Activated CD8-positive, alpha-beta memory T cell treated with anti-CD3 and anti-CD28 coated beads, Interleukin-2, amount 50 U/mL, for 24 hours (primary cell): ENCODE measurements around the gene RAPGEF2.
"Not testable (repeated sequence)": the region's sequence is repeated elsewhere in the genome, so short reads cannot be mapped to it uniquely, and the experiment has no call there.

Experiments
- DNase-seq: peaks from one replicate; pipeline ENCODE4 v3.0.0-alpha.2; 2020; ENCODE audit errors: extremely low read depth

The RAPGEF2 gene

DNA sequence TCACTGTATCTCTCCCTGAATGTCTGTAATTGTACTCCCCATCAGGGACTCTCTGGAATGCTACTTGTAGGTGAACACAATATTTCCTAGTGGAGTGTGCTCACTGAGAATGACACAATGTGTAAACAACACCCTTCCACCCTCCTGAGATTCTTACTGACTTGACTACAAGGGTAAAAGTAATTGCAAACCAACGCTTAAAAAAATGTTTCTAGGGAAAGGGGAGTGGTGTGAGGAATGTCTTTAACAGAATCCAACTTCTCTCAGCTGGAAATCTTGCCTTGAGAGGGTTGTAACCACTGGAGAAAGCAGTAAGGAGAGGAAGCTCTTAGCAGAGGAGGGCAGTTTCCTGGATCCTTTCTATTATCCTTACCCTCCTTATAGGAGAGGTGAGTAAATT lies 5.1 kb upstream of the RAPGEF2 start:
- DNase-seq: no peak

DNA sequence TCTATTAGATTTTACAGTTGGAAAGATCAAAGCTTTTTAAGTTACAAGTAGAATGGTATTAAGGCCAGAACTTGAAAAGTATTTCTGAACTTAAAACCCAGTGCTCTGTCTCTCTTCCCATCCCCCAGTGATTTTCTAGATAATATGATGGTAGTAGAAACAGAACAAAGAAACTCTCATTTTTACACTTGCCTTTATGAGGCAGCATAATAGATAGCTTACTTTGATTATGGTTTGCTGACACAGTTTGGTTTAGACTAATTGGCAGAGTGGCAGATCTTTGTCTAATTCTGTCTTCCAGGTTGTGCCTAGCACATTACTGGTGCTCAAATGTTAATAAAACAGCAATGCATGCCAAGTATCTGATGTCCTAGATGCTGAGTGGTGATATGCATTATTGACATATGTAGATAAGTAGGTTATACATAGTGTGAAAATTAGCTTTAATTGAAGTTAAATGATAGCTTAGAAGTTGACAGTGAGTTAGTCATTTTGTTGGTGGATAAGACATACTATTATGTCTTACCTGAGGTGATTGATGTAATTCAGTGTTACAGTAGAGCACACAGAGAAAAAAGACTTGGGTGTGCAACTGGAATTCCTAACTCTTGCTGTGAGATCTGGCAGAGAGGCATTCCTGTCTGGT lies 4.3 kb upstream of the RAPGEF2 start:
- no peak for DNase-seq

DNA sequence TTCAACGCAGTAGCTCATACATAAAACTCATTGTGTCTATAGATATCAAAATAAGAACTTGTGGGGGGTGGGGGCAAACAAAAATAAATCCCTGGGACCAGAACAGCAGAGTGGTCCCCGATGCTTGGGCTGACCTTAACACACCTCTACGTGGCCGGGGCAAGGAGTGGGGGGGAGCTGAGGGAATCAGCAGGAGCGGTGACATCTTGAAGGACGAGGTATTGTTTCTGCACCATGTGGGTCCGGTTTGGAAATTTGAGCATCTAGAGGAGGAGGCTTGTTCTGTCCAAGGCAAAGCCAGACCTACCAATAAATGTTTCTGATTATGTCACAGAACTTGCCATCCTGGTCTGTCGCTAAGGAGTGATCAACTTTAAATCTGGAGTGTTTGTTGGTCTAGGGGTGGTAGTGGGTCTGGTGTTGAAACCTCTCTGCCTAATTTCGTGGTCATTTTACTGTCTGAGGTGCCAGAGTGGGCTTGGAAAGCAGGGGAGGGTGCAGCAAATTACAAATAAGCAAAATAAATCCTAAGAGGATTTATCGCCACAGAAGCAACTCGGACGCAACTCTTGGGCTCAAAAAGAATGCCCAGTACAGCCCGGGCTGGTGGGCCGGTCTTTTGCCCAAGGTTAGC lies 774 bp upstream of the RAPGEF2 start:
- DNase-seq: no peak

- DNase-seq: no peak
Measured at GRCh38 chr4:159103384-159103990, 608 bp downstream of the RAPGEF2 start.

DNA sequence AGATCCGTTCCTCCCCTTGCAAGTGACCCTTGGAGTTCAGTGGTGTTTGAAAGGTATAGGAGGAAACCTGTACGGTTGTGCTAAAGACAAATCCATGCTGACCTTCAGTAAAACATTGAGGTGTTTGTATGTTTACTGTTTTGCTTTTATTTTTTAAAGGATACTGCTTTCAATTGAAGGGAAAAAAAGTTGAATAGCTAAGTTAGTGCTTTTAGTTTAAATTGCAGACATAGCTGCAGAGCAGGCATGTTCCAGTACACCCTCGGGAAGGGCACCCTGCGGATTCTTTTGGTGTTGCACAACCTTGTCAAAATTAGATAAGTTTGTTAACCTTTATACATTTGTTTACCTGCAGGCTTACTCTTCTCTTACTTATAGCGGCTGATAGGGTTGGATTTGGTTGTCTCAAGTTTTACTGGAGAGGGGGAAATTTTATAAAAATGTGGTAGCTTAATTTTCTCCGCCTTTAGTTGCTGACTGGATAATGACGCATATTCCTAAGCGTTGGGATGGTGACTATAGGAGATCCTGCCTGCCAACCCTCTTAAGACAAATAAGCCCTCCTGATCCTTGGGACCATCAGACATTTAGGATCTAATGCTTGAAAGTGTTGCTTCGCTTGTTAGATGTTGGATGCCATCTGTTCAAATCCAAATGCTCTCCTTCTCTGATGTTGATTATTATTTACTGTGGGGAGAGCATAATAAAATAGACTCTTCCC lies 2.0 kb downstream of the RAPGEF2 start:
- no peak for DNase-seq

DNA sequence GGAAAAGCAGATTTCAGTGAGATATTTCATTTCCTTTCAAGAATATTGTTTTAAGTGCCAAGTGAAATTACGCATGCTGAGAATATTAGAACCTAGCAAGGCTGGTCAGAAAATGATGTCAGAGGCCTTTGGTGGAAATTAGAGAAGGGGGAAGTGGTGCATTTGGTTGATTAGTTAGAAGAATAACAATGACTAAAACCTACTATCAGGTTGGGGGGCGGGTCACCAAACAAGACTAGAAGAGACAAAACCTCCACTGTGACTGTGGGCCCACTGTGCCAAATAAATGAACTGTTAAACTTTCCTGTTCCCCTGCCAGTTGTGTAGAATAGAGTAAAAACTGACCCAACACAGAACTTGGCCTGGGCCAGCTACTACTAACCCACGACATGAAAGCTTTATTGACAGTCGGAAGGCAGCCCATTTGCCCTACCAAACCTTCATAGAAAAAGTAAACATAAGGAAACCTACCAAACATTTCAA lies 2.9 kb downstream of the RAPGEF2 start:
- no peak for DNase-seq

DNA sequence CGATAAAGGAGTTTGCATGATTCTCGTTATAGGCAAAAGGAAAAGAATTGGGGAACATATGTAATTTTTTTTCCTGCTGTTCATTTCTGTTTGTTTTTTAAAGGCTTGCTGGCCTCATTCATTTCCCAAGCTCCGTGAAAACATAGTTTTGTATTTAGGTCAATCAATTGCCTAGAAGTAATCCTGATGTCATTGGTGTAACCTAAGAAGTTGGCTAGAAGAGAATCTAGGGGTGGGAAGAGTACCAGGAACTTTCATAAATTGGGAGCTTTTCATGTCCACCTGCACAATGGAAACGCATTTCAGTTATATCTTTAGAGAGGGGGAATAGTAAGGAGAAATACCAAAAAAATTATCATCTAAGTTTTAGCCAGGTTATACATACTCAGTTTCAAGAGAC lies 3.8 kb downstream of the RAPGEF2 start:
- DNase-seq: no peak

GRCh38 chr4:159107203-159107925 lies 4.5 kb downstream of the RAPGEF2 start:
- DNase-seq: no peak

GRCh38 chr4:159108124-159108523 lies 5.2 kb downstream of the RAPGEF2 start:
- DNase-seq: no peak

GRCh38 chr4:159110961-159111360 lies 8.1 kb downstream of the RAPGEF2 start:
- no peak for DNase-seq

DNA sequence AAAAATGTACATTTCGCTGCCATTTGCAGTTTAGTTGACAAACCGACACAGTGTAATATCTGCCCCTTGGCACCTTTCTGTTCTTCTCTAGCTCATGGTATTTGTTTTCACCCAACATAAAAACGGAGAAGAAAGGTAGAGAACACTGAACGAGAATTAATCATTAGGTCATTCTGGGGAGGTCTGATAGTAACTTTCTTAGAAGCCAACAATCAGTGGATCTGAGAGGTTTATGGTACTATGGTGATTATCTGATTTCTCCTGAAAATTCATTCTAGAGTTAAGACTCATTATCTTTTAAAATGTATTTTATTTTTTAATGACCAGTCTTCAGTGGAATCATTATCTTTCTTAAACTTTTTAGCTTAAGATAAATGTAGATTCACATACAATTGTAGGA lies 8.5 kb downstream of the RAPGEF2 start:
- no peak for DNase-seq

- DNase-seq: not testable (repeated sequence)
Measured at GRCh38 chr4:159113366-159113765, 10.5 kb downstream of the RAPGEF2 start.

- not testable (repeated sequence) for DNase-seq
Measured at GRCh38 chr4:159116098-159116497, 13.2 kb downstream of the RAPGEF2 start.

DNA sequence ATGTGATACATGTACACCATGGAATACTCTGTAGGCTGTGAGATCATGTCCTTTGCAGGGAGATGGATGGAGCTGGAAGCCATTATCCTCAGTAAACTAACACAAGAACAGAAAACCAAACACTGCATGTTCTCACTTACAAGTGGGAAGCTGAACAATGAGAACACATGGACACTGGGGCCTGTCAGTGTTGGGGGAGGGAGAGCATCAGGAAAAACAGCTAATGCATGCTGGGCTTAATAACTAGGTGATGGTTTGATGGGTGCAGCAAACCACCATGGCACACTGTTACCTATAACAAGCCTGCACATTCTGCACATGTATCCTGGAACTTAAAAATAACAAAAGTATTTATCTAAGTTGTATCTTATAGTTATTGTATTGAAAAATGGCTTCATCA lies 13.8 kb downstream of the RAPGEF2 start:
- DNase-seq: not testable (repeated sequence)

GRCh38 chr4:159117564-159117963 lies 14.7 kb downstream of the RAPGEF2 start:
- no peak for DNase-seq

GRCh38 chr4:159117968-159118367 lies 15.1 kb downstream of the RAPGEF2 start:
- DNase-seq: no peak

- no peak for DNase-seq
Measured at GRCh38 chr4:159121371-159121770, 18.5 kb downstream of the RAPGEF2 start.

- DNase-seq: no peak
Measured at GRCh38 chr4:159126716-159127115, 23.8 kb downstream of the RAPGEF2 start.

GRCh38 chr4:159127745-159128518 lies 25.1 kb downstream of the RAPGEF2 start:
- no peak for DNase-seq

DNA sequence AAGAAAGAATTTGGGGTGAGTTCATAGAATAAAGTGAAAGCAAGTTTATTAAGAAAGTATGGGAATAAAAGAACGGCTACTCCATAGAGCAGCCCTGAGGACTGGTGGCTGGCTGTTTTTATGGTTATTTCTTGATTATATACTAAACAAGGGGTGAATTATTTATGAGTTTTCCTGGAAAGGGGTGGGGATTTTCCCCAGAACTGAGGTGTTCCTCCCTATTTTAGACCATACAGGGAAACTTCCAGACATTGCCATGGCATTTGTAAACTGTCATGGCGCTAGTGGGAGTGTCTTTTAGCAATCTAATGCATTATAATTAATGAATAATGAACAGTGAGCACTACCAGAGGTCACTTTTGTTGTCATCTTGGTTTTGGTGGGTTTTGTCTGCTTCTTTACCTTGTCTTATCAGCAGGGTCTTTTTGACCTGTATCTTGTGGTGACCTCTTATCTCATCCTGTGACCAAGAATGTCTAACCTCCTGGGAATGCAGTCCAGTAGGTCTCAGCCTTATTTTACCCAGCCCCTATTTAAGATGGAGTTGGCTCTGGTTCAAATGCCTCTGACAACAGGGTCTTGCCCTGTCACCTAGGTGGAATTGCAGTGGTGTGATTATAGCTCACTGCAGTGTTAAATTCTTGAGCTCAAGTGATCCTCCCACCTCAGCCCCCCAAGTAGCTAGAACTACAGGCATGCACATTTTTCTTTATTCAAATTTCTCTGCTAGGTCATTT lies 27.1 kb downstream of the RAPGEF2 start:
- DNase-seq: no peak
